HCT116 (cell line): ENCODE measurements around the gene MERTK. TPM values are rescaled to one million over a fixed set of nuclear protein-coding genes. Genes with fewer than 3 reads are reported as not detected.

Experiments
- ATAC-seq: fragments of 200-7000 bp; cut with Tn5 transposase; 2 replicates; pipeline ENCODE4 v1.9.1; 2020; ENCODE audit warnings: mild to moderate bottlenecking, moderate library complexity
- BruUV-seq: library from RNA; stranded (reverse); fragments of 400-500 nt; replicated peaks from 2 replicates; lab custom pipeline; 2021; lab: Mats Ljungman, UMichigan
- CTCF ChIA-PET: fragments of 300-600 bp; sonication (Branson Sonifier 250); formaldehyde crosslinking; loops from one replicate; lab custom pipeline; 2021; ENCODE audit warnings: antibody characterized with exemption; lab: Charles Lee
- POLR2A ChIA-PET: fragments of 300-600, 350-600 bp; sonication (Branson Sonifier 250); formaldehyde crosslinking; loops from one replicate; lab custom pipeline; 2021; ENCODE audit warnings: antibody characterized with exemption; lab: Charles Lee
- RAD21 ChIA-PET, 2 experiments: fragments of 300-600 bp; sonication (Branson Sonifier 250); formaldehyde crosslinking; loops; one replicate each; lab custom pipeline; 2023; ENCODE audit warnings: low total read pairs in 2 of 2; ENCODE audit not compliant: uncharacterized antibody in 2 of 2, unreplicated experiment in 2 of 2, low non-redundant PET in 1 of 2; lab: Charles Lee
- DNase-seq: peaks from one replicate; pipeline ENCODE4 v3.0.0-alpha.2; 2010; ENCODE audit warnings: low read depth, low spot score
- H2AFZ ChIP-seq: fragments of 200-600 bp; shearing (Covaris generic), sonication (generic); 2 replicates; pipeline ENCODE4 v1.6.1; 2017; ENCODE audit warnings: low read depth, mixed run types, mixed read lengths, antibody characterized with exemption, low read length; ENCODE audit not compliant: poor library complexity, severe bottlenecking
- H3K27ac ChIP-seq: 2 replicates; pipeline ENCODE4 v1.5.1; 2012; ENCODE audit warnings: low read depth, low read length
- H3K27me3 ChIP-seq: fragments of 200-600 bp; sonication (generic); 2 replicates; pipeline ENCODE4 v1.6.1; 2016; ENCODE audit warnings: mixed run types, low read length, mixed read lengths; ENCODE audit not compliant: insufficient read depth
- H3K36me3 ChIP-seq, 2 experiments: fragments of 200-500 bp in 1 of 2; fragments of 200-600 bp in 1 of 2; sonication (Bioruptor generic) in 1 of 2; sonication (generic) in 1 of 2; 2 replicates each; pipeline versions ENCODE4 v1.5.1 to v1.6.1; 2014 to 2016; ENCODE audit warnings: low read length in 2 of 2, inconsistent platforms in 1 of 2, mixed read lengths in 1 of 2, mixed run types in 1 of 2; ENCODE audit not compliant: insufficient read depth in 2 of 2, control insufficient read depth in 1 of 2
- H3K4me1 ChIP-seq, 2 experiments: fragments of 200-600 bp in 1 of 2; sonication (generic) in 1 of 2; 2 replicates each; pipeline versions ENCODE4 v1.5.1 to v1.6.1; 2012 to 2017; ENCODE audit warnings: low read length in 2 of 2, inconsistent platforms in 1 of 2, mild to moderate bottlenecking in 1 of 2, mixed read lengths in 1 of 2, mixed run types in 1 of 2, moderate library complexity in 1 of 2; ENCODE audit not compliant: insufficient read depth in 2 of 2, control insufficient read depth in 1 of 2
- H3K4me2 ChIP-seq: fragments of 200-600 bp; sonication (generic); 2 replicates; pipeline ENCODE4 v1.6.1; 2017; ENCODE audit warnings: mixed run types, low read length, mixed read lengths
- H3K4me3 ChIP-seq, 2 experiments: fragments of 200-600 bp in 1 of 2; sonication (generic) in 1 of 2; replicated peaks in 1 of 2; 2 replicates each; pipeline ENCODE4 v1.5.1; 2011 to 2016; ENCODE audit warnings: low read length in 2 of 2, control low read depth in 1 of 2, low read depth in 1 of 2, mild to moderate bottlenecking in 1 of 2, mixed read lengths in 1 of 2, mixed run types in 1 of 2
- H3K79me2 ChIP-seq: fragments of 200-600 bp; sonication (generic); 2 replicates; pipeline ENCODE4 v1.6.1; 2017; ENCODE audit warnings: mild to moderate bottlenecking, mixed run types, low read length, moderate library complexity, mixed read lengths; ENCODE audit not compliant: insufficient read depth
- H3K9ac ChIP-seq: fragments of 200-600 bp; sonication (generic); 2 replicates; pipeline ENCODE4 v1.6.1; 2016; ENCODE audit warnings: low read length, mixed read lengths
- H3K9me2 ChIP-seq: fragments of 200-600 bp; sonication (generic), shearing (Covaris generic); 2 replicates; pipeline ENCODE4 v1.6.1; 2017; ENCODE audit warnings: mixed run types, mild to moderate bottlenecking, moderate library complexity; ENCODE audit not compliant: insufficient read depth
- H3K9me3 ChIP-seq, 2 experiments: fragments of 200-500 bp in 1 of 2; fragments of 200-600 bp in 1 of 2; sonication (Bioruptor generic) in 1 of 2; sonication (generic) in 1 of 2; 2 replicates each; pipeline ENCODE4 v1.6.1; 2014 to 2017; ENCODE audit warnings: low read length in 2 of 2, mixed read lengths in 2 of 2, inconsistent platforms in 1 of 2, low read depth in 1 of 2, mild to moderate bottlenecking in 1 of 2, mixed run types in 1 of 2, moderate library complexity in 1 of 2; ENCODE audit not compliant: control insufficient read depth in 1 of 2, insufficient read depth in 1 of 2
- H4K20me1 ChIP-seq: fragments of 200-600 bp; sonication (generic), shearing (Covaris generic); 2 replicates; pipeline ENCODE4 v1.6.1; 2017; ENCODE audit warnings: mixed run types, mild to moderate bottlenecking, moderate library complexity; ENCODE audit not compliant: insufficient read depth
- EGR1 ChIP-seq: IDR thresholded peaks from 2 replicates; pipeline ENCODE4 v1.6.1; 2012; ENCODE audit warnings: low read depth
- JUND ChIP-seq: IDR thresholded peaks from 2 replicates; pipeline ENCODE4 v1.6.1; 2012
- POLR2AphosphoS5 ChIP-seq: IDR thresholded peaks from 2 replicates; pipeline ENCODE4 v1.6.1; 2011; ENCODE audit warnings: mild to moderate bottlenecking, low read depth, low read length, moderate library complexity
- SRF ChIP-seq: IDR thresholded peaks from 2 replicates; pipeline ENCODE4 v1.6.1; 2012; ENCODE audit warnings: low read depth
- TCF7L2 ChIP-seq: IDR thresholded peaks from 2 replicates; pipeline ENCODE4 v1.7.0; 2011; ENCODE audit warnings: borderline replicate concordance, inconsistent platforms; ENCODE audit not compliant: insufficient read depth, insufficient read length; ENCODE audit errors: extremely low read depth
- YY1 ChIP-seq: IDR thresholded peaks from 2 replicates; pipeline ENCODE4 v1.6.1; 2011; ENCODE audit warnings: low read length, low read depth, moderate library complexity, mild to moderate bottlenecking; ENCODE audit not compliant: insufficient replicate concordance; ENCODE audit errors: extremely low read depth
- ZNF274 ChIP-seq: fragments of 200-500 bp; sonication (Bioruptor generic); IDR thresholded peaks from 2 replicates; pipeline ENCODE4 v1.6.1; 2014; ENCODE audit warnings: mild to moderate bottlenecking, low read depth, low read length, inconsistent platforms
- intact Hi-C: fragments of 100-400 bp; cut with micrococcal nuclease; formaldehyde crosslinking; loops from 2 replicates; pipeline ENCODE4 v1.10.0; 2022
- total RNA-seq: library from RNA; stranded (reverse); gene quantifications from one replicate; pipeline ENCODE4 v1.2.1, GENCODE V29; 2021; ENCODE audit not compliant: unreplicated experiment
- TF ChIP-seq, protein P1 (sequence below): IDR thresholded peaks from 2 replicates; pipeline ENCODE4 v1.6.1; 2011; ENCODE audit warnings: mild to moderate bottlenecking, low read length, moderate library complexity; ENCODE audit not compliant: insufficient replicate concordance; ENCODE audit errors: extremely low read depth
- TF ChIP-seq, protein P2 (sequence below): IDR thresholded peaks from 2 replicates; pipeline ENCODE4 v1.6.1; 2012; ENCODE audit warnings: low read depth
- TF ChIP-seq, protein P3 (sequence below): IDR thresholded peaks from 2 replicates; pipeline ENCODE4 v1.6.1; 2012
- TF ChIP-seq, protein P4 (sequence below), 3 experiments: fragments of 200-600 bp in 1 of 3; sonication (generic) in 1 of 3; IDR thresholded peaks in 2 of 3; conservative IDR thresholded peaks in 1 of 3; 2 replicates each; pipeline ENCODE4 v1.5.1; 2012 to 2017; ENCODE audit warnings: low read depth in 2 of 3, low read length in 2 of 3, antibody characterized with exemption in 1 of 3, borderline replicate concordance in 1 of 3, control low read depth in 1 of 3, mild to moderate bottlenecking in 1 of 3, mixed read lengths in 1 of 3, mixed run types in 1 of 3, moderate library complexity in 1 of 3; ENCODE audit not compliant: insufficient read depth in 1 of 3

MERTK gene
- total RNA-seq, 1 experiment from 2014 or later = 5.7 TPM

GRCh38 chr2:111983478-111984212 lies 85.2 kb downstream of the MERTK start:
- no peaks in the 10 kb centered on the region for H3K27me3 ChIP-seq
- ChIA-PET RAD21 (no interaction called here), CTCF (no interaction called here), POLR2A (no interaction called here)
- no peaks in the 10 kb centered on the region for H3K9me3 ChIP-seq
- H3K4me3 ChIP-seq = no peak overlapping the region
- H3K9me2 ChIP-seq = no peaks in the 10 kb centered on the region
- no peak for ATAC-seq
- H3K27ac ChIP-seq = no peak overlapping the region
- peak overlapping the region; percentile 36 for H3K4me2 ChIP-seq
- intact Hi-C loops = no loop called here
- H2AFZ ChIP-seq = no peak overlapping the region
- H3K36me3 ChIP-seq = no peaks in the 10 kb centered on the region
- DNase-seq = no peak
- BruUV-seq = no TSS peak
- H3K9ac ChIP-seq = no peak overlapping the region
- no peaks in the 10 kb centered on the region for H3K79me2 ChIP-seq
- peaks cover 0 to 15% of the 10 kb centered on the region in 2 experiments; a peak in 2 of 4 replicates for H3K4me1 ChIP-seq
- TF ChIP-seq, protein P1, sequence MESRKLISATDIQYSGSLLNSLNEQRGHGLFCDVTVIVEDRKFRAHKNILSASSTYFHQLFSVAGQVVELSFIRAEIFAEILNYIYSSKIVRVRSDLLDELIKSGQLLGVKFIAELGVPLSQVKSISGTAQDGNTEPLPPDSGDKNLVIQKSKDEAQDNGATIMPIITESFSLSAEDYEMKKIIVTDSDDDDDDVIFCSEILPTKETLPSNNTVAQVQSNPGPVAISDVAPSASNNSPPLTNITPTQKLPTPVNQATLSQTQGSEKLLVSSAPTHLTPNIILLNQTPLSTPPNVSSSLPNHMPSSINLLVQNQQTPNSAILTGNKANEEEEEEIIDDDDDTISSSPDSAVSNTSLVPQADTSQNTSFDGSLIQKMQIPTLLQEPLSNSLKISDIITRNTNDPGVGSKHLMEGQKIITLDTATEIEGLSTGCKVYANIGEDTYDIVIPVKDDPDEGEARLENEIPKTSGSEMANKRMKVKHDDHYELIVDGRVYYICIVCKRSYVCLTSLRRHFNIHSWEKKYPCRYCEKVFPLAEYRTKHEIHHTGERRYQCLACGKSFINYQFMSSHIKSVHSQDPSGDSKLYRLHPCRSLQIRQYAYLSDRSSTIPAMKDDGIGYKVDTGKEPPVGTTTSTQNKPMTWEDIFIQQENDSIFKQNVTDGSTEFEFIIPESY = no peak
- TF ChIP-seq ZNF274 = no peak
- TF ChIP-seq, protein P2, sequence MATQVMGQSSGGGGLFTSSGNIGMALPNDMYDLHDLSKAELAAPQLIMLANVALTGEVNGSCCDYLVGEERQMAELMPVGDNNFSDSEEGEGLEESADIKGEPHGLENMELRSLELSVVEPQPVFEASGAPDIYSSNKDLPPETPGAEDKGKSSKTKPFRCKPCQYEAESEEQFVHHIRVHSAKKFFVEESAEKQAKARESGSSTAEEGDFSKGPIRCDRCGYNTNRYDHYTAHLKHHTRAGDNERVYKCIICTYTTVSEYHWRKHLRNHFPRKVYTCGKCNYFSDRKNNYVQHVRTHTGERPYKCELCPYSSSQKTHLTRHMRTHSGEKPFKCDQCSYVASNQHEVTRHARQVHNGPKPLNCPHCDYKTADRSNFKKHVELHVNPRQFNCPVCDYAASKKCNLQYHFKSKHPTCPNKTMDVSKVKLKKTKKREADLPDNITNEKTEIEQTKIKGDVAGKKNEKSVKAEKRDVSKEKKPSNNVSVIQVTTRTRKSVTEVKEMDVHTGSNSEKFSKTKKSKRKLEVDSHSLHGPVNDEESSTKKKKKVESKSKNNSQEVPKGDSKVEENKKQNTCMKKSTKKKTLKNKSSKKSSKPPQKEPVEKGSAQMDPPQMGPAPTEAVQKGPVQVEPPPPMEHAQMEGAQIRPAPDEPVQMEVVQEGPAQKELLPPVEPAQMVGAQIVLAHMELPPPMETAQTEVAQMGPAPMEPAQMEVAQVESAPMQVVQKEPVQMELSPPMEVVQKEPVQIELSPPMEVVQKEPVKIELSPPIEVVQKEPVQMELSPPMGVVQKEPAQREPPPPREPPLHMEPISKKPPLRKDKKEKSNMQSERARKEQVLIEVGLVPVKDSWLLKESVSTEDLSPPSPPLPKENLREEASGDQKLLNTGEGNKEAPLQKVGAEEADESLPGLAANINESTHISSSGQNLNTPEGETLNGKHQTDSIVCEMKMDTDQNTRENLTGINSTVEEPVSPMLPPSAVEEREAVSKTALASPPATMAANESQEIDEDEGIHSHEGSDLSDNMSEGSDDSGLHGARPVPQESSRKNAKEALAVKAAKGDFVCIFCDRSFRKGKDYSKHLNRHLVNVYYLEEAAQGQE = no peak
- no peak for TF ChIP-seq YY1
- TF ChIP-seq JUND = no peak
- TF ChIP-seq, protein P3, sequence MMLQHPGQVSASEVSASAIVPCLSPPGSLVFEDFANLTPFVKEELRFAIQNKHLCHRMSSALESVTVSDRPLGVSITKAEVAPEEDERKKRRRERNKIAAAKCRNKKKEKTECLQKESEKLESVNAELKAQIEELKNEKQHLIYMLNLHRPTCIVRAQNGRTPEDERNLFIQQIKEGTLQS = no peak
- no peak for TF ChIP-seq SRF
- TF ChIP-seq POLR2AphosphoS5 = no peak
- TF ChIP-seq, protein P4, sequence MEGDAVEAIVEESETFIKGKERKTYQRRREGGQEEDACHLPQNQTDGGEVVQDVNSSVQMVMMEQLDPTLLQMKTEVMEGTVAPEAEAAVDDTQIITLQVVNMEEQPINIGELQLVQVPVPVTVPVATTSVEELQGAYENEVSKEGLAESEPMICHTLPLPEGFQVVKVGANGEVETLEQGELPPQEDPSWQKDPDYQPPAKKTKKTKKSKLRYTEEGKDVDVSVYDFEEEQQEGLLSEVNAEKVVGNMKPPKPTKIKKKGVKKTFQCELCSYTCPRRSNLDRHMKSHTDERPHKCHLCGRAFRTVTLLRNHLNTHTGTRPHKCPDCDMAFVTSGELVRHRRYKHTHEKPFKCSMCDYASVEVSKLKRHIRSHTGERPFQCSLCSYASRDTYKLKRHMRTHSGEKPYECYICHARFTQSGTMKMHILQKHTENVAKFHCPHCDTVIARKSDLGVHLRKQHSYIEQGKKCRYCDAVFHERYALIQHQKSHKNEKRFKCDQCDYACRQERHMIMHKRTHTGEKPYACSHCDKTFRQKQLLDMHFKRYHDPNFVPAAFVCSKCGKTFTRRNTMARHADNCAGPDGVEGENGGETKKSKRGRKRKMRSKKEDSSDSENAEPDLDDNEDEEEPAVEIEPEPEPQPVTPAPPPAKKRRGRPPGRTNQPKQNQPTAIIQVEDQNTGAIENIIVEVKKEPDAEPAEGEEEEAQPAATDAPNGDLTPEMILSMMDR (IDR thresholded peaks at IDR 0.05 in 2 of 3, conservative IDR thresholded peaks at IDR 0.05 in 1 of 3; ENCODE audit: borderline replicate concordance in 1 of 3, insufficient read depth in 1 of 3, low read depth in 2 of 3, low read length in 2 of 3) = no peak
- no peak for TF ChIP-seq TCF7L2
- no peak for TF ChIP-seq EGR1
- TF ChIP-seq, all 23 proteins: peak for 0
- H4K20me1 ChIP-seq = no peaks in the 10 kb centered on the region
